ENCODE measurements around the gene CBR1.
A peak's percentile ranks its signal among the peaks of the same experiment; 100 is the strongest.
"Not testable (repeated sequence)": the region's sequence is repeated elsewhere in the genome, so short reads cannot be mapped to it uniquely, and the experiment has no call there.

The CBR1 gene

GRCh38 chr21:36079010-36079649, 9.3 kb downstream of the CBR1 start:
- no peak for FAIRE-seq

DNA sequence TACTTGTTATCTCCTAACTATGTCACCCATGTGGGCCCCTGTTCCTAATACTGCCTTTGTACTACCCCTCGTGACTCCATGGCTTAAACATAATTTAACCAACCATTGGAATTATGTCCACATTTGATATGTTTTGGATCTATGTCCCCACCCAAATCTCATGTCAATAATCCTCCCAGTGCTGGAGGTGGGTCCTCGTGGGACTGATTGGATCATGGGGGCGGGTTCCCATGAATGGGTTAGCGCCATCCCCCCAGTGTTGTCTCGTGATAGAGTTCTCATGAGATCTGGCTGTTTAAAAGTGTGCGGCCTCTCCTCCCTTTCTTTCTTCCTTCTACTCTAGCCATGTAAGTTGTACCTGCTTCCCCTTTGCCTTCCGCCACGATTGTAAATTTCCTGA, 9.8 kb downstream of the CBR1 start:
- DNase-seq (ENCODE audit: low spot score) (no peak), FAIRE-seq (no peak)

More at GRCh38 chr21:36079010-36079649, 9.3 kb downstream of the CBR1 start:
- DNase-seq (ENCODE audit: low spot score): no peak

DNA sequence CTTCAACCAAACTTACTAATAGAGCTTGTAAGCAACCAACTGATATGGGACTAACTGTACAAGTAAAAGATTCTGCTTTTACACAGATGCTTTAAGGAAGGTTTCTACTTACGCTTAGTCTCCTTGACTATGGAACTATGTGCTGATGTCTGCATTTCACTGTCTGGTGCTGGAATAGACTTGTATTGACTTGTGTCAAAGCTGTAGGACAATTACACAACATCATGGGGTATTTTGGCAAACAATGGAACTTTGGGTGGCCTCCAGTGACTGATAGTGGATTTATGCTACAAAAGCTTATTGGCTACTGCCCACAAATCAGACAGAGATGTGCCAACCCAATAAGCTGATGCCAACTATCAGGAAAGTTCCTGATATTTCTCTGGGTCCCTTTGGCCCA, 10.6 kb downstream of the CBR1 start:
- no peak for FAIRE-seq
- DNase-seq (ENCODE audit: low spot score): no peak

DNA sequence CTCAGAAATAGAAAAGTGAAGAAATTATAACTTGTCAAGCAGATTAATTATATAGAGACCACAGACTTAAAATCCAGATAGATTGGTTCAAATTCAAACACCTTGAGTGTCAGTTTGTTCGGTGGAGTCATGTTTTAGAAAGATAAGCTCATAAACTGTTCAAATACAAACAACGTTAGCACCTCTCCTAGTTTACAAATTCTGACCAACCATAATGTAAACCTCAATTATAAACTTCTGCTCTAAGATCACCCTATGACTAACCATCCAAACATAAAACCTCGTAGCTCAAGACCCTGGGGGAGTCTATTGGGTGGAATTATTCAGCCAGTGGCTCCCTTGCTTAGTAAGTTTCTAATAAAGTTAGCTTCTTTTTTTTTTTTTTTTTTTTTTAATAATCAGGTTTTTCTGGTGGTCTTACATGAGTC, 12.4 kb downstream of the CBR1 start:
- DNase-seq (ENCODE audit: low spot score): no peak
- no peak for FAIRE-seq

GRCh38 chr21:36087362-36088138, 17.7 kb downstream of the CBR1 start:
- FAIRE-seq (no peak), DNase-seq (ENCODE audit: low spot score) (no peak)

DNA sequence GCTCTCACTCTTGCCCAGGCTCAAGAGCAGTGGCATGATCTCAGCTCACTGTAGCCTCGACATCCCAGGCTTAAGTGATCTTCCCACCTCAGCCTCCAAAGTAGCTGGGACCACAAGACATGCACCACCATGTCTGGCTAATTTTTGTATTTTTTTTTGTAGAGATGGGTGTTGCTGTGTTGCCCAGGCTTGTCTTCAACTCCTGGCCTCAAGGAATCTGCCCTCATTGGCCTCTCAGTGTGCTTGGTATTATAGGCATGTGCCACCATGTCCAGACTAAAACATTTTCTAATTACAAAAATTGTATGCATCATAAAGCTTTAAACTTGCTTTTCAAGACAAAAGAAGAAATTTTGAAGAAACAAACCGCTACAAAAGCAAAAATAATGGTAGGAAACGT, 20.1 kb downstream of the CBR1 start:
- DNase-seq (ENCODE audit: low spot score): no peak
- no peak for FAIRE-seq

- no peak for FAIRE-seq
These were observed 22.9 kb downstream of the CBR1 start for GRCh38 chr21:36092681-36093080.

DNA sequence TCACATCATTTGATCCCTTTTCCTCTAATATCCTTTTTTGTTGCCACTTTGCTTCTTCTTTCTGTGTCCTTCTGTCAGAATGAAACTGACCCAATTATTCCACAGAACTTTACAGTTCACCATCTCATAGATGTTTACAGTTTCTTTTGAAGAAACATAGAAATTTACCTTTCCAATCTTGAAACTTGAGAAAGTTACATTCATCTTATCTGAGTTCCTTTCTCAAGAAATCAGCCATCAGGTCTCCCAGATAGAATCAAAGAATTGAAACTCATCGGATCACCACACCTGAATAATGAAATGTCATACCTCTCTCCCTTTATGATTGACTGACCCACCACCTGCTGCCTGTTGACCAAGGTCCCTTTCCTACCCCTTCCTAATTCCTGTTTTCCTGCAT, 23.7 kb downstream of the CBR1 start:
- DNase-seq (ENCODE audit: low spot score): no peak
- FAIRE-seq: no peak

More at GRCh38 chr21:36092681-36093080, 22.9 kb downstream of the CBR1 start:
- no peak for DNase-seq (ENCODE audit: low spot score)

DNA sequence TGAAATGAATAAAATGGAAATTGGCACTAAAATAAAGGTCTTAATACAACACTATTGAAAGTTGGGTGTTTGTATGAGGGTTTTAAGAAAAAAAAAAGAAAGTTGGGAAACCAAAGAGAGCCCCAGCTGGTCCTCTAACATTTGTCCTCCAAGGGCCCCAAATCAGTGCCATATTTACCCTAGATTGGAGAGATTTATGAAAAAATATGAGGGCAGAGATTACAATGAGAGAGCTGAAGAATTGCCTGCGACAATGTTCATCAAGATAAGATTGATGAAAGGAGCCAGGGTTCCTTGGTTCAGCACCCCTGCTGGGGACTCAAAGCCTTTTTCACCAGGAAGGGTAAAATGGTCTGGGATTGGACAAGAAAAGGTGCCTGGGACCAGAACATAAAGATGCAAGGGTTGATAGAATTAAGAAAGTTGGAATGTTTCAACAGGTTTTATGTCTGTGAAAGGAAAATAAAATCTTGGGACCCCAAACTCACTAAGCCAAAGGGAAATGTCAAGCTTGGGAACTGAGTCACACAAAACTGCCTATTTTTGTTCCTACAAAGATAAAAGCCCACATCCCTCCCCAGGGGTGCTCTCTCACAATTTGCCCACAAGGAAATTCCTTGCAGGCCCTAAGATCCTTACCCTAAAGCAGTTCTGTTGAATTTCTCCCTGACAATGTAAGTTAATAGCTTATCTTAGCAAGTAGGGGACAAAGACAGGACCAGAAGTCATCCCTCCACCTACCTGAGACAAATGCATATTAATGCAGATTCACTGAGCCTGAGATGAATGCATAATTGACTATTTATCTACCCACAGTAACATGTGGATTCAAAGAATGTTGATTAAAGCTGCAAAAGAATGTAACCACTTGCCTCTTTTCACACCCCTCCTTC, 26.8 kb downstream of the CBR1 start:
- no peak for DNase-seq (ENCODE audit: low spot score)
- FAIRE-seq: no peak

- FAIRE-seq (no peak), DNase-seq (ENCODE audit: low spot score) (peak; percentile 5)
These were observed 27.8 kb downstream of the CBR1 start for GRCh38 chr21:36097427-36098181.

DNA sequence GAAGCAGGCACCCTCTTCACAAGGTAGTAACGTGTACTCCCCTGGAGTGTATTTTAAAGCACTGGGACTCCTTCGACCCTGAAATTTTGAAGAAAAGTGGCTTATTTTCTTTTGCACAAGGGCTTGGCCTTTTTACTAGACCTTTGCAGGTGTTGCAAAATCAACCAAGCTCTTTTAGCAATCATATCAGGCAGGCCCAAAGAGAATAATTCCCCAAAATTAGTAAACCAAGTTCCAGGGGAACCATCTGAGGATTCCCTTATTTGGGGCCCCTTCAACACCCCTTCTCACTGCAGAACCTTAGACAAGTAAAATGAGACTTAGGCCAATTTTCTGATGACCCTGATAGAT, 28.3 kb downstream of the CBR1 start:
- FAIRE-seq (no peak), DNase-seq (ENCODE audit: low spot score) (no peak)

- FAIRE-seq: no peak
- DNase-seq (ENCODE audit: low spot score): no peak
These were observed 29.2 kb downstream of the CBR1 start for GRCh38 chr21:36099000-36099399.

DNA sequence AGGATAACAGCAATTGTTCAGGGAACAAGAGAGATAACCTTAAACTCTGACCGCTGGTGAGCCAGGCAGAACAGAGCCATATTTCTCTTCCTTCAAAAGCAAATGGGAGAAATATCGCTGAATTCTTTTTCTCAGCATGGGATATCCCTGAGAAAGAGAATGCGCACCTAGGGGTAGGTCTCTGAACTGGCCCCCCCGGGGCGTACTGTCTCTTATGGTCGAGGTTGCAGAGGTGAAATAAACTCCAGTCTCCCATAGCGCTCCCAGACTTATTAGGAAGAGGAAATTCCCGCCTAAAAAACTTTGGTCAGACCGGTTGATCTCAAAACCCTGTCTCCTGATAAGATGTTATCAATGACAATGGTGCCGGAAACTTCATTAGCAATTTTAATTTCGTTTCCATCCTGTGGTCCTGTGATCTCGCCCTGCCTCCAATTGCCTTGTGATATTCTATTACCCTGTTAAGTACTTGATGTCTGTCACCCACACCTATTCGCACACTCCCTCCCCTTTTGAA, 29.9 kb downstream of the CBR1 start:
- FAIRE-seq; DNase-seq (ENCODE audit: low spot score): not testable (repeated sequence)

DNA sequence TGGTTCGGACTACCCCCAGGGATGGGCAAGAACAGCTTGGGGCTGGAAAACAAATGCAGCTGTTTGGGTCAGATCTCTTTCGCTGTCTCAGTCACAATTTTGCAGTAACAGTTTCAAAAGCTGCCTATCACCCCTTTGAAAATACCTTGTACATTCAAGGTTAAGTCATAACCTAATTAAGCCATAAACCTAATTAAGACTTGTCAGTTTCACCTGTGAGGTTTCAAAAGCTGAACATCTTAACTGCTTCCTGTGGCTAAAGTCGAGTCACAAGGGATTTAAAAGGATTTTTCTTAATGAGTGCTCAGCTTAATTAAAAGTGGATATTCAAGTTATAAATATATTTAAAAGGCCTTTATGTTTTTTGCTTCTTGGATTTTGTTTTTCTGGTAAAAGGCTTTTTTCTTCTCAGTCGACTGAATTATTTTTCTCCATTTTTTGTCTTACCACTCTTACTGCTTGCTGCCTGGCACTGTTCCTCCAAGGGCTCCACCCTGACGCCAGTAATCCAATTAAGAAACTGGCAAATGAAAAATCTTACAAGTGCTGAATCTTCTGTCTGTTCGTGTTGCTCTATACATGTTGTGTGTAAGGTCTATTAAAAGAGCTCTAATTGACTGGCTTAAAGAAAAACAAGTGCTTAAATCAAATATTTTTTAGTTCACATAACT, 31.3 kb downstream of the CBR1 start:
- DNase-seq (ENCODE audit: low spot score) (no peak), FAIRE-seq (no peak)

GRCh38 chr21:36103434-36103833, 33.6 kb downstream of the CBR1 start:
- no peak for DNase-seq (ENCODE audit: low spot score)
- FAIRE-seq: no peak

DNA sequence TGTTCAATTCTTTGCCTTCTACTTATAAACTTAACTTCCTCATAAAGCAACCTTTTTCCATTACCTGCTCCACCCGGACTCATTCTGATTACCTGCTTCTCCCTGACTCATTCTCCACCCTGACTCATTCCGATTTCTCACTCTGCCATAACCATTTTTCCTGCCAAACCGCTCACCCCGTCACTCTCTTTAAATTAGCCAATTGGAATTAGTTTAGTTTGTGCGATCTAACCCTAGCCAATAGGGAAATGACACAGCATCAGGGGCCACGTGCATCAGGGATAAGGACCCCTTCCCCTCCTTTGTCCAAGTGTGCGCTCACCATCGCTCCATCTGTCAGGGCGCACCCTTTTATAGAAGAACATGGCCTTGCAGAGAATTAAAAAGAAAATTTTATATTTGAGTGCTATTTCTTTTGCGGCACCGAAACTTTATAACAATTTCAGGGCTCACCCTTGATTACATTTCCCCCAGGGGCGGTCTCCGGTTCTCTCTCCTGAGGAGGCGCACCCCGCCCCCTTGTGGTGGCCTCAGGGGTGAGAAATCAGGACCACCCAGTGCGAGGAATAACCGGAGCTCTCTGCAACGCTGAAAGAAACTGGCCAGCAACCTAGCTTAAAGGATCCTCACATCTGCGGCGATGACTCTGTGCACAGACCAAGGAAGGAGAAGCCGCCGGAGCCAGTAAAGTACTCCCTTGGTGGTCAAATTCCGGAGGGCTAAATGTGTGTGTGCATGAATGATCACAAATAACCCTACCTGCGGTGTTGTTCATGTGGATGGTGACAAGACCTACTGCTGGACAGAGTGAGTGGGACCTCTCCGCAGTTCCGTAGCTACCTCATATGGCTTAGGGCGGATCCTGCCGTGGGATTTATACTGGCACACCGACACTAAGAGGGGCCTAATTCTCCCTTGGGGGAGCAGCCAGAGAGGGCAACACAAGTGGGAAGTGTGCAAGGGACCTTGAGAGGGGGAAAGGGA, 34.8 kb downstream of the CBR1 start:
- FAIRE-seq (no peak), DNase-seq (ENCODE audit: low spot score) (no peak)

DNA sequence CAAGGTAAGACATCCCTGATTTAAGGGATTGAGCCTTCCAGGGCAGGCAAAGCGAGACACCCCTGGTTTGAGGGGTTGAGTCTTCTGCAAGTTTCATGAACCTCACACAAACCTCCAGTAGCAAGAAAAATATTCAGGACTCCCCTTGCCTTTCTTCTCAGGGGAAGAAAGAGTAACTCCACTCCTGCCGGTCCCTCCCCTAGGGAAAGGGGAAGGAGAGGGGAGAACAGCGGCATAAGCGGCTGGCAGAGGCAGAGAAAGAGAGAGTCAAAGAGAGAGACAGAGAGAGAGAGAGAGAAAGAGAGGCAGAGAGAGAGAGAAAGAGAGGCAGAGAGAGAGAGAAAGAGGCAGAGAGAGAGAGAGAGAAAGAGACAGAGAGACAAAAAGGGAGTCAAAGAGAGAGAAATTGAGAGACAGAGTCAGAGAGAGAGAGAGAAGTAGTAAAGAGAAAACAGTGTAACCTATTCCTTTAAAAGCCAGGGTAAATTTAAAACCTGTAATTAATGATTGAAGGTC, 35.6 kb downstream of the CBR1 start:
- FAIRE-seq (no peak), DNase-seq (ENCODE audit: low spot score) (no peak)

GRCh38 chr21:36109868-36110267, 40.0 kb downstream of the CBR1 start:
- DNase-seq (ENCODE audit: low spot score): no peak
- FAIRE-seq: no peak

DNA sequence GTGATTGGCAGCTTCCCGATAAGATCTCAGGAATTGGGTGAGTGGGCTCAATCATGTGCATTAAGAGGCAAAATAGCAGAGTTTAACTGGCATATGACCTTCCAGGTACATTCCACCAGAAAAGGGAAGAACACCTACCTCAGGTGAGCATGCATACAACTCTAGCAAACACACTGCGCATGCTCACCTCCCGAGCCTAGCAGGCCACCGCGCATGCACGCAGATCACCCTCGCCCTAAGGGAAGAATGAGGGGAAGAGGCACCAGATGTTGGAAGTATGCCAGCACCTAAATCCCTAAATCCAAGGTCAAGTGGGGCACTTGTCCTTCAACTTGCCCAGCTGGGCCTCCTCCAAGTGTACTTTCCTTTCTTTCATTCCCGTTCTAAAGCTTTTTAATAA, 41.4 kb downstream of the CBR1 start:
- FAIRE-seq: no peak

More for the DNA sequence above, 41.4 kb downstream of the CBR1 start:
- no peak for DNase-seq (ENCODE audit: low spot score)
